Measurements from ENCODE around the gene TMLHE. TPM values are rescaled to one million over a fixed set of nuclear protein-coding genes. Genes with fewer than 3 reads are reported as not detected.

The TMLHE gene
- total and polyA plus RNA-seq, 2 experiments from 2014 or later, result 15.3 to 19.5 TPM

Small RNAs within 50 kb of the gene (microRNA-seq; reads per million reads assigned to microRNA genes)
- gene MIR1184-3, result not detected

Small RNAs within 50 kb of the gene (small RNA-seq; reads per million reads assigned to genes)
- not detected for gene MIR1184-3

Other genes with a start within 250 kb of the TMLHE start
- gene F8A2, start 230.9 kb downstream of the TMLHE start, total RNA-seq, result not detected in 2 replicates
- gene F8A2, start 230.9 kb downstream of the TMLHE start, polyA plus RNA-seq, result not detected in 2 replicates
- gene F8A3, start 154.3 kb downstream of the TMLHE start, total RNA-seq, result 2.2 and 2.9 TPM in 2 replicates
- 7.0 and 11.9 TPM in 2 replicates for gene F8A3, start 154.3 kb downstream of the TMLHE start, polyA plus RNA-seq
- gene SPRY3, start 366 bp downstream of the TMLHE start, total RNA-seq, result 1.5 and 1.9 TPM in 2 replicates
- gene SPRY3, start 366 bp downstream of the TMLHE start, polyA plus RNA-seq, result 0.41 and 0.65 TPM in 2 replicates